ENCODE measurements around the gene GNPDA1. TPM values are rescaled to one million over a fixed set of nuclear protein-coding genes. Genes with fewer than 3 reads are reported as not detected.

Gene GNPDA1
- total RNA-seq (ENCODE audit: low replicate concordance), result 38.2 and 81.9 TPM in 2 replicates

GRCh38 chr5:142012792-142013388 lies at the start of gene GNPDA1:
Gene GNPDA1, minus strand, starts transcription at chr5:142013027. Its CDS starts 992 bp downstream, at chr5:142012035.

GRCh38 chr5:141968914-141969608 lies 43.8 kb downstream of the GNPDA1 start, which contains the start of gene RNF14:
Gene RNF14, plus strand, starts transcription at chr5:141969105. Its CDS starts 4,484 bp downstream, at chr5:141973589.

GRCh38 chr5:141958113-141958512 lies 54.7 kb downstream of the GNPDA1 start, which contains the start of gene PCDH12:
Gene PCDH12, minus strand, starts transcription at chr5:141958202. Its CDS starts 351 bp downstream, at chr5:141957851.

Other genes with a start within 250 kb of the GNPDA1 start
- 4.0 and 27.5 TPM in 2 replicates for gene PCDH1, start 134.6 kb downstream of the GNPDA1 start, total RNA-seq (ENCODE audit: low replicate concordance)
- gene DELE1, start 89.2 kb downstream of the GNPDA1 start, total RNA-seq (ENCODE audit: low replicate concordance), result 27.1 and 34.5 TPM in 2 replicates
- under 0.01 and 1.2 TPM in 2 replicates for gene PCDH12, start 54.8 kb downstream of the GNPDA1 start, total RNA-seq (ENCODE audit: low replicate concordance)
- 49.7 and 55.5 TPM in 2 replicates for gene RNF14, start 43.9 kb downstream of the GNPDA1 start, total RNA-seq (ENCODE audit: low replicate concordance)
- gene NDFIP1, start 95.8 kb upstream of the GNPDA1 start, total RNA-seq (ENCODE audit: low replicate concordance), result 24.5 and 46.2 TPM in 2 replicates

Data from smooth muscle cell of the coronary artery (primary cell).